Stimulated activated CD4-positive, alpha-beta T cell treated with anti-CD3 and anti-CD28 coated beads, Interleukin-15, amount 100 ng/mL, for 1 hour (primary cell): ENCODE data around the gene CRYBG1.
"Not testable (repeated sequence)": the region's sequence is repeated elsewhere in the genome, so short reads cannot be mapped to it uniquely, and the experiment has no call there.

ENCODE experiments used
- DNase-seq, 2 donors: peaks; one replicate each; pipeline ENCODE4 v3.0.0-alpha.2; 2020; ENCODE audit warnings: low read depth in 1 of 2, low spot score in 1 of 2

Gene CRYBG1

DNA sequence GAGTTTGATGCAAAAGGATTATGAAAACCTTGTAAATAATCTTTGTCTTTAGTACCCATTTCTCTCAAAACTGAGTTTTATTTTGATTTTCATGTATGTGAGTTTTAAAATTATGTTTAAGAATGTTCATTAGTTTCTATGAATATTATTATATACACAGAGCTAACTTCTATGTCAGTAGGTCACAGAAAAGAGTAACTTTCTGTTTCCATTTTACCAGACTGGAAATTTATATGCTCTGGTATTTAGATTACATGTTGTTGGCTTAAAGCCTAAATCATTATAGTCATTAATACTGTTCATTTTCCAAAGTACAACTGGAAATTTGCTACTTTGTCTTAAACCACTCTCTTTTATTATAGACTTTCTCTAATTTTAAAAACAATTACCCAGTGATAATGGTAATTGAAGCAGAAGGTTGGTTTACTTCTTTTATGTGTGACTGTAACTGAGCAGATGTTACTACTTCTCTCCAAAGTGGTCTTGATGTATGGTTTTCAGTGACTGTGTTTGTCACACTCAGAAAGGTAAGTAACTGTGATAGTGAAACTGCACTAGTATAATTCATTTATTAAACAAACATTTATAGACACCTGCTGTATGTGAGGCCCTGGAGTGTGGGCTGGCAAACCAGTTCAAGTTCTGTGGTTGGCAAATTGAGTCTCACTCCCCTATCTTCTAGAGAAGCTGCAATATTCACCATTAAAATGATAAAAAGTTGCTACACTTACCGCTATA lies 13.2 kb downstream of the CRYBG1 start:
- no peak for DNase-seq

DNA sequence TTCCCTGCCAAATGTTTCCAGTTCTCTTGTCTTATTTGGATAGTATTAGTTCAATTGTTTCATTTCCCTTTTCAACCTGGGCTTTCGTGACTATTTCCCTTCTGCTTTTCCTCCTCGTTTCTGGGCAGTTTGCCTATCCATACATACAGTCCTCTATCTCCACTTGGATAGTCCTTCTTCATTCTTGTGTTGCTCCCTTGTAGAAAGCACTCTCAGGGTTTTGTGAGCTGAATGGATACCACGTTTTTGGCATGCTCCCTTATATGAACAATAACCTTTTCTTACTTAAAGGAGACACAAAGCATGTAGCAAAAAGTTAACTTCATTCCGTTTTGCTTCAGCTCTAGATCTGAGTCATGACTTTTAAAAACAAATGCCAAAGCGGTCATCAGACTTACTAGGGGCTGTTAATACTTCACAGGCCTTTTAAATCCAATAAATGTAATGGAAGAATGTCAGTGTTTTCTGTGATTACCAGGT lies 16.6 kb downstream of the CRYBG1 start:
- no peak for DNase-seq

DNA sequence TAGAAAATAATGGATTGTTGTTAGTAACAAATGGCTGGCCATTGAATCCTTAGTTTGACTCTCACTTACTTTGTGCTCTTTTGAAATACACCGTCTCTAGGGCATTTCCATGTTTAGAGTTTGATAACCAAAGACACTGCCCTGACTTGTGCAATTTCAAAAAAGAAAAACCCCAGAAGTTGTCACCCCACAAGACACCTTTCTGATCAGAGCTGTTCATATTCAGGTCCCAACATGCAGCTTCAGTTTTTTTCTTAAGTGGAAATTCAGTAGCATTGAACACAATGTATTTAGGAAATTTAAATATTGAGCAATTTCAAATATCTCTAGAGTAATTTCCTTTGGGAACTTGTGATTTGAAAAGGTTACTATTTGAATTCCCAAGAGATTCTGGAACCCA lies 19.4 kb downstream of the CRYBG1 start:
- DNase-seq = no peak

DNA sequence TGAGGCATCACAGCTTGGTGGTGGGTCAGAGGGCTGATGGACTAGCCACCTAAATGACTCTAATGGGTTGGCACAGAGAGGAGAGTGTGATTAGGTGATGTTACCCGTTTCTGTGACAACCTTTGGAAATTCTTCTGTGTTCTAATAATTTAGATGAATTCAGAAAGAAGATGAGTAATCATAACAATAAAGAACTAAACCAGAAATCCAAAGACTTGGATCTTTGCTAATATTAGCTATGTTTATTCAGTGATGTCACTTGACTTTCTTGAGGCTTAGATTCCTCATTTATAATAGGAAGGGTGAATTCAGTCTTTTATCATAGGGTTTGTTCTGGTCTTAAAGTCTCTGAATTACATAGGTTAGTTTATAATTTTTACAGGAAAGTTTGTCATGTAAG lies 19.9 kb downstream of the CRYBG1 start:
- DNase-seq = no peak

DNA sequence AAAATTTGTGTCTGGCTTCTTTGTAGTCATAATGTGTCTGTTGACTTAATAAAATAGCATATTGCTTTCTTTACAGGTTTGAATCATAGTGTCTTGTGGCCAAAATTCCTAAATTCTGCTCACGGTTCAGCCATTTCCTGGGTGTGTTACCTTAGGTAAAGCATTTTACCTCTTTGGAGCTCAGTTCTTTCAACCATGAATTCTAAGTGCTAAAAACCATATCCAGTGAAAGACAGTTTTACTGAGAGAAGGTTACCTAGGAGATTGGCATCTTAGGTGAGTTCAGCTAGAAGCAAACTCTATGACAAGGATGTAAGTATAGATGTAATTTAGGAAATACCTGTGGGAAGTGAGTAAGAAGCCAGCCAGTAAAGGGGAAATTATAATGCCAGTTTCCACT lies 20.7 kb downstream of the CRYBG1 start:
- DNase-seq = no peak

DNA sequence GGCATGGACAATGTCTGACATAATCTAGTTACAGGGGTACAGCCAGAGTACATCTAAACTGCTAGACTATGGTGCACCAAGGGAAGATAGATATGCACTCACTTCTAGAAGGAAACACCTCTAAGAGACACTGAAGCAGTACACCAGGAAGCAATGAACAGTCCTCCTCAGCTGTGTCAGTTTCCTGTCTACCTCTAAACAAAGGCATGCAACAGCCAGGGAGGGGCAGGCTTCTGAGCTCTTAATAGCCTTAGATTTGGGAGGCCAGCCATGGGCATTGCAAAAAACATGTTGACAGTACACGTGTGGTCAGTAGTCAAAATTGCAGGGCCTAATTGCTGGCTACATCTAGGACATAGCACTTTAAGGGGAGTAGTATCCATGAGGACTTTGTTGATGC lies 21.4 kb downstream of the CRYBG1 start:
- no peak for DNase-seq

DNA sequence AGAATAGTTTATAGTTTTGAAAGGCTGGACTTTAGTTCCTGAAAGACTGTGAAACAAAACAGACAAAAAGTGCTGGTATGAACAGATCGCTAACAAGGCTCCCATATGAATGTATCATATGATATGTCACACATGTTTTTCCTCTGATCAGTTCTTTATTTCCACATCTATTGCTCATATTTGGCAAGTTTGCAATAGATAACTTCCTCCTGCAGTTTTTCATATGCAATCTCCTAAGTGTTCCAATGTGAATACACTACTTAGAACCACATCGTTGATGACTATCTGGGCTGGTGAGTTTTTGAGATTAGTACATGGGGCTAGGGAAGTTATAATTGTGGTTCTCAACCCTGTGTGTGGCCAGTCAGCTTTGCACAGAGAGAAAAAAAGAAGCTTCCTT lies 23.1 kb downstream of the CRYBG1 start:
- DNase-seq = no peak

DNA sequence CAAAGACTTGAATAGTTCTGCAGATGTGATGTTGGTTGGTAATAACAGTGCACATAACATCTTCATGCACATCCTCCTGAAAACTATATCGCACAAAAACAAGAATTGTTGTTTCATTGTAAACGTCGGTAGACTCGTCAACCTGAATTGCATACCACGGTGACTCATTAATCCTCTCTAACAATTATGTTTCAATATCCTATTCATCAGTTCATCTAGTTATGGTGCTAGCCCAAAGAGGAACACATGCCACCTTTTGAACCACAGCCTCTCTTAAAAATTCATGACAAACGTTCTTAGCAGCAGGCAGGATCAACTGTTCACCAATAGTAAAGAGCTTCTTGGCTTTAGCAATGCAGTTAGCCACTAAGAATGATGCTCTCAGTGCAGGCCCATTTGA lies 25.0 kb downstream of the CRYBG1 start:
- DNase-seq = no peak

DNA sequence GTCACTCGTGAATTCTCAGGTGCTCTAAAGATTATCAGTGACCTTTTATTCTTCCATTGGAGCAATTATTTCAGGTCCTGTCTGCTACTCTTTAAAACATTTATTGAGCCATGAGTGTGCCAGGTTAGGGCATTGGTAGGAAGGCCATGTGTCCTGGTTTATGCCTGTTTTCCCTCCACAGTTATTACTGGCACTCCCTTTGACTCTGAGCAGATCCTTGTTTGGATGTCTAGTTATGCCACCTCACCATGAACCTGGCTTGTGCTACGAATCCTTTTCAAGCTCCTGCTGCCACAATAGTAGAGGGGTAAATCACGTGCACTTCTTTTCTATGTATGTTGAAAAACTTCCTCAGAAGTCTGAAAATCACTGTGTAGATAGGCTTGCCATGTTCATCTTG lies 27.4 kb downstream of the CRYBG1 start:
- no peak for DNase-seq

DNA sequence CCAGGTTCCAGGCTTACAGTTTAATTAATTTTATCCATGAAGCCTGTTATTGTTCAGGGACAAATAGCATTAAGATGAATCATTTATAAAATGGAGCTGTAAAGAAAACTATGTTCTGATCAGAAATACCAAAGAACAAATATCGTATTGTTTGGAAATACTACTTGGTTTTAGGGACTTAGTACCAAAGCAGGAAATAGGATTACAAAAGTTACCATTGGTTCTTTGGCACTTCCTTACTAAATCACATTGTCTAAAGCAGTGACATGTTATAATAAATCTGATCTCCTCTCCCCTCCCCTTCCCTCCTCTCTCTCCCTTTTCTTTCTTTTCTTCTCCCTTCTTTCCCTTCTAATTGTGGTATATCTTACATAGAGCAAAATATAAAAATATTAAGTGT lies 29.6 kb downstream of the CRYBG1 start:
- no peak for DNase-seq

DNA sequence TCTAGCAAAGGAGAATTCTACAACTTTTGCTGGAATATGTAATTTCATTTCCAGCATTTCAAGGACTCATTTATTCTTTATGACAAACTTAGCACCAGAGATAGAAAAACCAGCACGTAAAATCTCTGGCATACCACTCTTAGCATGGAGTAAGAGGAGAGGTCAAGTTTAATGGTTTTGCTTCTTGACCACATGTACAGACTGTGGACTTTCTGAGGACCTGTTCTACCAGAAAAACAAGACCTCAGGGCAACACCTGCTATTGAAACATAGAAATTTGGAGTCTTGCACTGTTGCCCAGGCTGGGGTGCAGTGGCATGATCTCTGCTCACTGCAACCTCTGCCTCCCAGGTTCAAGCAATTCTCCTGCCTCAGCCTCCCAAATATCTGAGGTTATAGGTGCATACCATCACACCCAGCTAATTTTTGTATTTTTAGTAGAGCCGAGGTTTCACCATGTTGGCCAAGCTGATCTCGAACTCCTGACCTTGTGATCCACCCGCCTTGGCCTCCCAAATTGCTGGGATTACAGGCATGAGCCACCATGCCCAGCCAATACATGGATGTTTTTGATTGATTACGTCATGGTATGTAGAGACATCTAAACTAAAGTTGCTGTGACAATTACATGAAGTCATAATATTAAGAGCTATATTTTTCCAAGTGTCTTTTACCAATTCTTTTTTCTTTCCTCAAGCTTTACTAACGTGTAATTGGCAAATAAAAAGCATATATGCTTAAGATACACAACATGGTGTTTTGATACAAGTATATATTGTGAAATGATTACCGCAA lies 36.1 kb downstream of the CRYBG1 start:
- DNase-seq = no peak

DNA sequence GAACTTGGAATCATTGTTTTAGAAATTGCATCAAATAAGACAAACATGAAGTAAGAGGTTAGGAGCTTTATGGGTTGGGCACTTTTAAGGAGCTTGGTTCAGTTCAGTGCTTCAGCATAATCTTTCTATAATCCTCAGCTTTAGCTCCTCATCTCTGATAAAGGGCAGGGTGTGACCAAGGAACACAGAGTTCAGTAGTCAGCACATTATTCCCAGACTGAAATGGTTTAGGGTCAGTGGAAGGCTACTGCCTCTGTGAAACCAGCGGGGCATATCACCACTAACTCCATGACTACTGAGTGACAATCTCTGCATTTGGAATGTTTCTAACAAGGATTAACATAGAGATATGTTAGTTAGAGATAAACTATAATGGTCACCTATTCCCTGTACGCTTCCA lies 36.9 kb downstream of the CRYBG1 start:
- no peak for DNase-seq

DNA sequence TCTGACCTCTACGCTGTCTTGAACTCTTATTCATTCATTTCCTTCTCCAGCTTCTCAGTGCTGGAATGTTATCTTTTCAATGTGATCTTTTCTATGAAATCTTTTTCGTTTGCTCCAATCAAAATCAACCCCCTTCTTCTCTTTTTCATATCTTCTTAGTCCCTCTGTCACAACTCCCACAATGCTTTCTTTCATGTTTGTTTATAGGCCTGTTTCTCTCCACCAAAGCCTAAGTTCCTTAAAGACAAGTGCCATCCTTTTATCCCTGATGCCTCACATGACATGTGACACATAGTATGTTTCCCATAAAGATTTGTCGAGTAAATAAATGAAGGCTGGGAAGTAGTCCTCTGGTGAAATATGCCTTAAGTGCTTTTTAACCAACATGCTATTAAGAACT lies 38.1 kb downstream of the CRYBG1 start:
- no peak for DNase-seq

DNA sequence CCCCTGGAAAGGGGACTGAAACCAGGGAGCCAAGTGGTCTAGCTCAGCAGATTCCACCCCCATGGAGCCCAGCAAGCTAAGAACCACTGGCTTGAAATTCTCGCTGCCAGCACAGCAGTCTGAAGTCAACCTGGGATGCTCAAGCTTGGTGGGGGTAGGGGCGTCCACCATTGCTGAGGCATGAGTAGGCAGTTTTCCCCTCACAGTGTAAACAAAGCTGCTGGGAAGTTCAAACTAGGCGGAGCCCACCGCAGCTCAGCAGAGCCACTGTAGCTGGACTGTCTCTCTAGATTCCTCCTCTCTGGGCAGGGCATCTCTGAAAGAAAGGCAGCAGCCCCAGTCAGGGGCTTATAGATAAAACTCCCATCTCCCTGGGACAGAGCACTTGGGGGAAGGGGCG lies 44.5 kb downstream of the CRYBG1 start:
- DNase-seq = not testable (repeated sequence)

DNA sequence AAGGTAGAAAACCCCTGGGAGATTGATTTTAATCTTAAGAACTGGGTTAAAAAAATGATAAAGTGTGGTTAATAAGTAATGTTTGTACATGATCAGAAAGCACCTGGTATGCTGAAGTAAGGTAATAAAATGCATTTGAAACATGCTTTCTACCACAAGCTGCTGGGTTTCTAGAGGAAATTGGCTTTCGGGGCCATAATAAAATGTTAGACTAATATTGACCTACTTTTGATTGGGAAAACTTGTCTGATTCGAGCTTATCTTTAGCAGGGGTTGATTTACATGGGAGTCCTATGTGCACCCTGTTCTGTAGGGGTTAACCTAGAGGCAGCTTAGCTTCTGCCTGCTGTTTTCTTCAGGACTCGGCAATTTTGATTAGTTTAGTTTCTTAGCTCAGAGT lies 50.5 kb downstream of the CRYBG1 start:
- no peak for DNase-seq

DNA sequence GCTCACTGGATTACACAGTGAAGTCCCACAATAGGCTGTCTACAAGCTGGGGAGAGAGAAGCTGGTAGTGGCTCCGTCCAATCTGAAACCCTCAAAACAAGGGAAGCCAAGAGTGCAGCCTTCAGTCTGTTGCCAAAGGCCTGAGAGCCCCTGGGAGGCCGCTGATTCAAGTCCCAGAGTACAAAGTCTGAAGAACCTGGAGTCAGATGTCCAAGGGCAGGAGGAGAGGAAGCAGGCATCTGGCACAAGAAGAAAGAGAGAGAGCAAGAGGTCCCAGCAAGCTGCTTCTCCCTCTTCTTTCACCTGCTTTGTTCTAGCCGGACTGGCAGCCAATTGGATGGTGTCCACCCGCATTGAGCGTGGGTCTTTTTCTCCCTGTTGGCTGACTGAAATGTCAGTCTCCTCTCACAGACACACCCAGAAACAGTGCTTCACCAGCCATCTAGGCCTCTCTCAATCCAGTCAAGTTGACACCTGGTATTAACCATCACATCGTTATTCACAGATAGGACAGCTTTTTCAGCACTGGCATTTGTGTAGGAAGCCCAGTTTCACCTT lies 51.2 kb downstream of the CRYBG1 start:
- no peak for DNase-seq

DNA sequence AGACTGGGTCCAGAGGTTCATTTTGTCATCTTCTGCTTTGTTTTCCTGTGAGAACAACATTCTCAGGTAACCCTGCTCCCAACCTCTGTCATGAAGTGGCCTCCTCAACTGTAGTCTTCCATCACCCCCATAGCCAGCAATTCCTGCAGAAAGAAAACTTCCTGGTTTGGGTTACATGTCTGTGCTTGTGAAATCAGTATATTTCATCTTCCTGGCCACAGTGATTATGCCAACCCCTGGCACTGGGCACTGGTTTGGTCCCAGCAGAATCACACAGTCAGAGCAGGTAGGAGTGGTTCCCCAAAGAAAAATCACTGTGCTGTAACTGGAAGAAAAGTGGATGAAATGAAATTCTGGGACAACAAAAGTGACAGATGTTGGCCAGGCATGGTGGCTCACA lies 52.5 kb downstream of the CRYBG1 start:
- no peak for DNase-seq

DNA sequence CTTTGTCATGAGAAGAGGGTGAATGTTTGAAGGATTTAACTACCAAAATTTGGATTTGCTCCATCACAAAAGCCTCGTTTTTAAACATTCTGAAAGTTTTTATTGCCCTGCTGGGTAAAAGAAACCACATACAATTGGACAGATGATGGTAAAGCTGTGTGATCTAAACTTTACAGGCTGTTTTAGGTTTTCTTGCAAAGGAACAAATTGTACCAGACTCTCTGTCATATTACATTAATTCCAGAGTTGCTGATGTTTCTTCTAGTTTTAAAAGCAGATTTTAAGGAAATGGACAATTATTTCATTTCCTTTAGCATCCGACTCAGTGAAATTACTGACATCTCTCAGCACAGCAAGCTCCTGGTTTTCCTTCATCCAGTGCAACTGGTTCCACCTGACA lies 53.2 kb downstream of the CRYBG1 start:
- no peak for DNase-seq

DNA sequence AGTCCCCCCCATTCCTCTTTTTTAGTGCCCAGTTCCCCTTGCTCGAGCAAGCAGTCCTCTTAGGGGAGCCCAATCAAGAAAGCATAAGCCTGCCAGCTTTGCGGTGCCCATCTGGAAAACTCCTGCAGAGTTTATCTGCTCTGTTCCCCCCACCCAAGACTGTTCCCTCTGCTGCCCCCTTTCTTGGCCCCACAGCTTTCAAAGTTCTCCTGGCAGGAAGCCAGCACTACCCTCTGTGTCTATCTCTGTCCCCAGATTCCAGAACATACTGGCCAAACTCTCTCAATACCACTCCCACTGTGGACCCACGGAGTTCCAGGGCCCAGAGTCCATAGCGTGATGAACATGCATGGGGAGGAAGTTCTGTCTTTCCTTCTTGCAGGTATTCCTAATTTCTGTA lies 55.4 kb downstream of the CRYBG1 start:
- no peak for DNase-seq

DNA sequence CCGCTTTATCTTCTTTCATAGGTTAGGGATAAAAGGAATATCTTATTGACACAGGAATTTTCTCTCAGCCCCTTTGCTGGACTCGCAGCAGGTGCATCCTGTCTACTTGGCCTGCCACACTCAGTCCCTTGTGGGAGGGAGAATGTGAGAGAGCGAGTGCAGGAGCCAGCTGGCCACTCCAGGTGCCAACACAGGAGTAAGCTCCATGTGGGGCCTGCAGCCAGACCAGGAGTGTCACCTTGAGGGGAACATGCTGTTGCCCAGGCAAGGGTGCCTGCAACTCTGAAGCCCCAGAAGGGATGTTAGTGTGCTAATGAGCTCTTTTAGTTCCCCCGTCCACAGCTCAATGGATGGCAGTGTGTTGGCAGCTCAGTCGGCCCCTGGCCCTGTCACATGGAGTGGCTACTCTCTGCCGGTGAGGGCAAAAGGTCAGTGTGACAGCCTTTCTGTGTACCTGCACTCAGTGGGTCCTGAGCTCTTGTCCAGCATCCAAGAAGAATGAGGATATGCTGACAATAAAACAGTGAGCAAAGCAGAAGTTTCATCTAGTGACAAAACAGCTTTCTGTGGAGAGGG lies 57.1 kb downstream of the CRYBG1 start:
- no peak for DNase-seq

DNA sequence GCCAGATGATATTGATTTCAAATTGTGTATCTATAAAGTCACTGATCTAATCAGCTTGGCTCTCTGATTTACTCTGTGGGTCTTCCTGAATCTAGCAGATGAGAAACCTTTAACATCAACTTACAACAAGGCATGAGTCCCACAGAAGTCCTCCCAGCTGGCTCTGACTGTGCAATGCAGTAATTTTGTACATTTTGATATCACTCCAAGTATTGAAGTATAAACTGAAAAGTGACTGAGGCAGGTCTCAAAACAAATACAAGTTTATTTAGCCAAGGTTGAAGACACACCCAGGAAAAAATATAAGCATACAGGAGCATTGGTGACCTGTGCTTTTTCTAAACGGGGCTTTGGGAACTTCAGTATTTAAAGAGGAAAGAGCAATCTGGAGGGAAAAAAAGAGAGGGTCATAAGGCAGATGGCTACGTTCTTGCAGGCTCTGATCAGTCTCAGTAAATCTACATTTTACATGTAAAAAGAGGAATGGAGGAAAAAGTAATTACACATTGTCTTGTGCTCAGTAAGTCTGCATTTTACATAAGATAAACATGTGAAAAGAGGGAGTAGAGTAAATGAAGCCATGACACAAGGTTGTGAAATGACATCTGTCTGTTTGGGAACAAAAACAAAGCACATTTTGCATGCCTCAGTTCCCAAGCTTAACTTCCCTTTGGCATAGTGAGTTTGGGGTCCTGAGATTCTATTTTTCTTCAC lies 59.5 kb downstream of the CRYBG1 start:
- DNase-seq = no peak
